Glomerular visceral epithelial cell (primary cell): ENCODE measurements around the gene ATIC.

Experiments
- DNase-seq: peaks from one replicate; pipeline ENCODE4 v3.0.0-alpha.2; 2016; ENCODE audit errors: extremely low spot score

ATIC gene

GRCh38 chr2:215399067-215399716, 87.3 kb downstream of the ATIC start:
- no peak for DNase-seq
